ENCODE data around the gene ILKAP.

- TF ChIP-seq, protein P1, sequence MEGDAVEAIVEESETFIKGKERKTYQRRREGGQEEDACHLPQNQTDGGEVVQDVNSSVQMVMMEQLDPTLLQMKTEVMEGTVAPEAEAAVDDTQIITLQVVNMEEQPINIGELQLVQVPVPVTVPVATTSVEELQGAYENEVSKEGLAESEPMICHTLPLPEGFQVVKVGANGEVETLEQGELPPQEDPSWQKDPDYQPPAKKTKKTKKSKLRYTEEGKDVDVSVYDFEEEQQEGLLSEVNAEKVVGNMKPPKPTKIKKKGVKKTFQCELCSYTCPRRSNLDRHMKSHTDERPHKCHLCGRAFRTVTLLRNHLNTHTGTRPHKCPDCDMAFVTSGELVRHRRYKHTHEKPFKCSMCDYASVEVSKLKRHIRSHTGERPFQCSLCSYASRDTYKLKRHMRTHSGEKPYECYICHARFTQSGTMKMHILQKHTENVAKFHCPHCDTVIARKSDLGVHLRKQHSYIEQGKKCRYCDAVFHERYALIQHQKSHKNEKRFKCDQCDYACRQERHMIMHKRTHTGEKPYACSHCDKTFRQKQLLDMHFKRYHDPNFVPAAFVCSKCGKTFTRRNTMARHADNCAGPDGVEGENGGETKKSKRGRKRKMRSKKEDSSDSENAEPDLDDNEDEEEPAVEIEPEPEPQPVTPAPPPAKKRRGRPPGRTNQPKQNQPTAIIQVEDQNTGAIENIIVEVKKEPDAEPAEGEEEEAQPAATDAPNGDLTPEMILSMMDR (IDR thresholded peaks at IDR 0.05): no peak
- no peak for TF ChIP-seq POLR2AphosphoS5 (IDR thresholded peaks at IDR 0.05; ENCODE audit: insufficient read depth in 1 of 2, low read depth in 1 of 2)
- TF ChIP-seq POLR2A (IDR thresholded peaks at IDR 0.05): no peak
These were observed 76.1 kb downstream of the ILKAP start for GRCh38 chr2:238127165-238128060.
